ENCODE data around the gene GLB1L3. TPM values are rescaled to one million over a fixed set of nuclear protein-coding genes. Genes with fewer than 3 reads are reported as not detected.

Gene GLB1L3
- total and polyA plus RNA-seq, 2 donors from 2014 or later = 0.06 to 0.17 TPM

DNA sequence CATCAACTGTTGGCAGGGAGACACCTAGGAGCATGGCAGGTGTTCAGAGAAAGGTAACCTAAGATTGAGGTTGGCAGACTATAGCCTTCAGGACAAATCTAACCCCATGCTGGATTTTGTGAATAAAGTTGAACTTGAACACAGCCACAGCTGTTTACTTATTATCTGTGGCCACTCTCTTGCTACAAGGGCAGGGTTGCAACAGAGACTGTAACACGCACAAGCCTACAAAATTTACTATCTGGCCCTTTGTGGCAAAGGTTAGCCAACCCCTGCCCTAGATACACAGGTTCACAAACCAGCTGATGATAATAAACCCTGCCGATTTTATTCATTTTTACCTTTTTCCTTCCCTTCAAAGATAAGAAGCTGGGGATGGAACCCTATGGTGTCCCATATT, 25.5 kb upstream of the GLB1L3 start:
- FAIRE-seq = no peak
- Histone ChIP-seq H3K9ac (ENCODE audit: low read length in 3 of 3) (no peak overlapping the region), H3K36me3 (ENCODE audit: control insufficient read depth in 2 of 3, insufficient read depth in 3 of 3, low read length in 3 of 3) (peaks cover 4 to 35% (median 19%) of the 10 kb centered on the region in 3 donors), H3K4me1 (ENCODE audit: control insufficient read depth in 2 of 3, insufficient read depth in 2 of 3, low read depth in 1 of 3, low read length in 3 of 3) (peaks cover 3 to 10% (median 3%) of the 10 kb centered on the region in 3 donors), H3K9me3 (ENCODE audit: control insufficient read depth in 2 of 3, insufficient read depth in 1 of 3, low read length in 3 of 3) (no peaks in the 10 kb centered on the region), H3K4me3 (ENCODE audit: low read length in 3 of 3) (no peak overlapping the region), H3K27me3 (ENCODE audit: control insufficient read depth, insufficient read depth, low read length) (no peaks in the 10 kb centered on the region), H3K27ac (ENCODE audit: low read depth in 2 of 2, low read length in 2 of 2) (no peak overlapping the region)
- intact Hi-C loops (cut with DNase I) = no loop called here
- TF ChIP-seq, protein P1, sequence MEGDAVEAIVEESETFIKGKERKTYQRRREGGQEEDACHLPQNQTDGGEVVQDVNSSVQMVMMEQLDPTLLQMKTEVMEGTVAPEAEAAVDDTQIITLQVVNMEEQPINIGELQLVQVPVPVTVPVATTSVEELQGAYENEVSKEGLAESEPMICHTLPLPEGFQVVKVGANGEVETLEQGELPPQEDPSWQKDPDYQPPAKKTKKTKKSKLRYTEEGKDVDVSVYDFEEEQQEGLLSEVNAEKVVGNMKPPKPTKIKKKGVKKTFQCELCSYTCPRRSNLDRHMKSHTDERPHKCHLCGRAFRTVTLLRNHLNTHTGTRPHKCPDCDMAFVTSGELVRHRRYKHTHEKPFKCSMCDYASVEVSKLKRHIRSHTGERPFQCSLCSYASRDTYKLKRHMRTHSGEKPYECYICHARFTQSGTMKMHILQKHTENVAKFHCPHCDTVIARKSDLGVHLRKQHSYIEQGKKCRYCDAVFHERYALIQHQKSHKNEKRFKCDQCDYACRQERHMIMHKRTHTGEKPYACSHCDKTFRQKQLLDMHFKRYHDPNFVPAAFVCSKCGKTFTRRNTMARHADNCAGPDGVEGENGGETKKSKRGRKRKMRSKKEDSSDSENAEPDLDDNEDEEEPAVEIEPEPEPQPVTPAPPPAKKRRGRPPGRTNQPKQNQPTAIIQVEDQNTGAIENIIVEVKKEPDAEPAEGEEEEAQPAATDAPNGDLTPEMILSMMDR (IDR thresholded peaks at IDR 0.05; ENCODE audit: borderline replicate concordance, extremely low read depth, insufficient read depth) = no peak
- no peak for DNase-seq

DNA sequence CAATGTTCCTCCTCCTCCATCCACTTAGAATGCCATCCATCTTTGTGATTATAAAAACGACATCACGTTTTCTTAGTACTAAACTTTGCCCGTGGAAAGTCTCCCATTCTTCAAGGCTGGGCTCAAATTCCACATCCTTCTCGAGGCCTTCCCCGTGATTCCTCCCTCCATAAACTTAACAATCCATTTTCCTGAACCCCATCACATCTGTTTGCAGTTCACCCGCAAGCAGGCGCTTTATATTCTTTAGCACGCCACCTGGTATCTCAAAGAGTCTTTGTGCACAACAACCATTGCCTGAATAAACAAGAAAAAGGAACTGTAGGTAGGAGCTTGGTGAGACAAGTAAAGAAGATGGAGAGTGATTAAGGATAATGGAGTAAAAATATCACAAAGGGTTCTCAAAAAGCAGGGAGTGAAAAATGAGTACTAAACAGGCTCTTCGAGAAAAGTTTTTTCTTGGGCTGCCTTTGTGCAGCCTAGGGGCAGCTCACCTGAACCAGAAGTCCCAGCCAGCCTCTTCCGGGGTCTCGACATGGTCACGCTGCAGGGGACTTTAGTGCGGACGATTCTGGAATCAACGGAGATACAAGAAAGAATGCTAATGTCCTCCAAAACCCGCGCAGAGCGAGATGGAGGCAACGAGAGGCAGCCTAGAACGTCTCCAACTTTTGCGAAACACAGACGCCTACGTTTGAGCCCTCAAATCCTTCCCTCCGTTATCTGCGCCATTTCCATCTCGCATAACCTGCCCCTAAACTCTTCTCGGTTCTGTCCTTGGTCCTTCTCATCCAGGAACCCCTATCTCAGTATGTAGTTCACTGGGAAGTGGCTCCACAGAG, 23.6 kb upstream of the GLB1L3 start:
- Histone ChIP-seq H3K4me1 (ENCODE audit: control insufficient read depth in 2 of 3, insufficient read depth in 2 of 3, low read depth in 1 of 3, low read length in 3 of 3) (peaks cover 3 to 10% (median 3%) of the 10 kb centered on the region in 3 donors), H3K27ac (ENCODE audit: low read depth in 2 of 2, low read length in 2 of 2) (peak overlapping the region; percentile 17 to 40), H3K9ac (ENCODE audit: low read length in 3 of 3) (peak overlapping the region; percentile 74 to 98 (median 75)), H3K36me3 (ENCODE audit: control insufficient read depth in 2 of 3, insufficient read depth in 3 of 3, low read length in 3 of 3) (peaks cover 4 to 26% (median 9%) of the 10 kb centered on the region in 3 donors), H3K9me3 (ENCODE audit: control insufficient read depth in 2 of 3, insufficient read depth in 1 of 3, low read length in 3 of 3) (no peaks in the 10 kb centered on the region), H3K4me3 (ENCODE audit: low read length in 3 of 3) (peak overlapping the region; percentile 98 to 99 (median 99)), H3K27me3 (ENCODE audit: control insufficient read depth, insufficient read depth, low read length) (no peaks in the 10 kb centered on the region)
- intact Hi-C loops (cut with DNase I) = no loop called here
- DNase-seq (peak in 1 of 5 donors; percentile 55), FAIRE-seq (no peak)
- TF ChIP-seq, protein P1 (IDR thresholded peaks at IDR 0.05; ENCODE audit: borderline replicate concordance, extremely low read depth, insufficient read depth) = no peak

DNA sequence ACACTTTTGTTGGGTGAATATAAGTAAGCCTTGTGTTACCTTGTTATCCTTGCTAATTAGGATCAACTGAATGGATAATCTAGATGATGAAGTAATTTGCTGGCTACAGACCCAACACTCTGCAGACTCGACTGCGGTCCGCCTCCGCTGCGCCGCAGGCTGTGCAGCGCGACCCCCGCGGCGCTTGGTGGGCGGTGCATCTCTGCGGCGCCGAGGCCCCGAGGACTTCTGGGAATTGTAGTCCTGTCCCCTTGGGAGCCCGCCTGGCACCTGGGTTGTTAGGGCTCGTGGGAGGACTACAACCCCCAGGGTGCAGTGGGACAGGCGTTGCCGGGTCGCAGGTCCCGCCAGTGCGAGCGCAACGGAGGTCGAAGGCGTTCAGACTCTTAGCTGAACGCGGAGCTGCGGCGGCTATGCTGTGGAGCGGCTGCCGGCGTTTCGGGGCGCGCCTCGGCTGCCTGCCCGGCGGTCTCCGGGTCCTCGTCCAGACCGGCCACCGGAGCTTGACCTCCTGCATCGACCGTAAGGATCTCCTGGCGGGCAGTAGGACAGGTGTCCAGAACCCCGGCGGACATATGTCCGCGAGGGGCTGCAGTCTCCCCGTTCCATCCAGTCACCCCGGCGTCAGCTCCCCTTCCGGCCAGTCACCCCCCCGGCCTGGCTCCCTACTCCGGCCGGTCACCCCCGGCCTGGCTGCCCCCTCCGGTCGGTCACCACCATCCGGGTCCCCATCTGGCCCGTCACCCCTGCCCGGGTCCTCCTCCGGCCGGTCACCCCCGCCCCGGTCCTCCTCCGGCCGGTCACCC, 22.8 kb upstream of the GLB1L3 start, which contains the start of the genes ACAD8 and THYN1:
Gene ACAD8, plus strand, starts transcription at position 381 of the 806 bp plus-strand sequence. Its CDS starts 33 bp downstream, at position 414.
Gene THYN1, minus strand, starts transcription at position 165 of the 806 bp plus-strand sequence. CDS start 470 bp downstream, outside the sequence.
- Histone ChIP-seq H3K4me1 (ENCODE audit: control insufficient read depth in 2 of 3, insufficient read depth in 2 of 3, low read depth in 1 of 3, low read length in 3 of 3) (peaks cover 3 to 10% (median 3%) of the 10 kb centered on the region in 3 donors), H3K27me3 (ENCODE audit: control insufficient read depth, insufficient read depth, low read length) (no peaks in the 10 kb centered on the region), H3K27ac (ENCODE audit: low read depth in 2 of 2, low read length in 2 of 2) (peak within 1 kb of the TSS; percentile 17 to 40), H3K36me3 (ENCODE audit: control insufficient read depth in 2 of 3, insufficient read depth in 3 of 3, low read length in 3 of 3) (peaks cover 2 to 31% (median 10%) of the 10 kb centered on the region in 3 donors), H3K4me3 (ENCODE audit: low read length in 3 of 3) (peak within 1 kb of the TSS; percentile 98 to 99 (median 99)), H3K9me3 (ENCODE audit: control insufficient read depth in 2 of 3, insufficient read depth in 1 of 3, low read length in 3 of 3) (no peaks in the 10 kb centered on the region), H3K9ac (ENCODE audit: low read length in 3 of 3) (peak within 1 kb of the TSS; percentile 74 to 98 (median 75))
- TF ChIP-seq, protein P1 (IDR thresholded peaks at IDR 0.05; ENCODE audit: borderline replicate concordance, extremely low read depth, insufficient read depth) = no peak
- FAIRE-seq (no peak), DNase-seq (peak; percentile 97 to 99 (median 98))
- intact Hi-C loops (cut with DNase I) = no loop called here

Measured in kidney (tissue), 14 donors.